HG03060 (cell line): ENCODE results near the gene EEFSEC.

Experiments used
- ATAC-seq: cut with Tn5 transposase; IDR thresholded peaks from one replicate; pipeline ENCODE4 v1.9.1; 2021; ENCODE audit warnings: low read depth, moderate number of reproducible peaks; ENCODE audit not compliant: unreplicated experiment

The EEFSEC gene

GRCh38 chr3:128327606-128328031, 174.3 kb downstream of the EEFSEC start:
- ATAC-seq: no peak

- no peak for ATAC-seq
These were observed 175.5 kb downstream of the EEFSEC start for GRCh38 chr3:128328546-128329458.

GRCh38 chr3:128329491-128330213, 176.4 kb downstream of the EEFSEC start:
- no peak for ATAC-seq

- ATAC-seq: no peak
These were observed 177.0 kb downstream of the EEFSEC start for GRCh38 chr3:128330214-128330842.

- ATAC-seq: no peak
These were observed 180.9 kb downstream of the EEFSEC start for GRCh38 chr3:128334086-128334645.

- no peak for ATAC-seq
These were observed 181.5 kb downstream of the EEFSEC start for GRCh38 chr3:128334766-128335165.

- no peak for ATAC-seq
These were observed 182.5 kb downstream of the EEFSEC start for GRCh38 chr3:128335621-128336296.

- ATAC-seq: no peak
These were observed 183.3 kb downstream of the EEFSEC start for GRCh38 chr3:128336337-128337156.

- no peak for ATAC-seq
These were observed 184.0 kb downstream of the EEFSEC start for GRCh38 chr3:128337305-128337704.

- no peak for ATAC-seq
These were observed 185.5 kb downstream of the EEFSEC start for GRCh38 chr3:128338536-128339330.

- ATAC-seq: no peak
These were observed 186.3 kb downstream of the EEFSEC start for GRCh38 chr3:128339491-128340012.

GRCh38 chr3:128340198-128340903, 187.1 kb downstream of the EEFSEC start:
- no peak for ATAC-seq

- ATAC-seq: no peak
These were observed 187.7 kb downstream of the EEFSEC start for GRCh38 chr3:128340904-128341555.

GRCh38 chr3:128341659-128342395, 188.5 kb downstream of the EEFSEC start:
- no peak for ATAC-seq

GRCh38 chr3:128342701-128343180, 189.5 kb downstream of the EEFSEC start:
- ATAC-seq: no peak

GRCh38 chr3:128343287-128344051, 190.2 kb downstream of the EEFSEC start:
- ATAC-seq: no peak
